ENCODE measurements around the gene COA7.
A peak's percentile ranks its signal among the peaks of the same experiment; 100 is the strongest.

Gene COA7

GRCh38 chr1:52702886-52703787 lies 5.0 kb upstream of the COA7 start (continued):
- TF ChIP-seq PATZ1 (tag by site-specific recombination; IDR thresholded peaks at IDR 0.05): peak; percentile 89
- peak; percentile 92 for TF ChIP-seq ZNF2 (tag by site-specific recombination; IDR thresholded peaks at IDR 0.05)
- peak; percentile 90 for TF ChIP-seq SCRT2 (tag by site-specific recombination; IDR thresholded peaks at IDR 0.05)
- TF ChIP-seq ZNF416 (tag by site-specific recombination; IDR thresholded peaks at IDR 0.05): no peak
- peak; percentile 95 for TF ChIP-seq HIC1 (tag by site-specific recombination; IDR thresholded peaks at IDR 0.05)
- TF ChIP-seq ZNF391 (tag by site-specific recombination; IDR thresholded peaks at IDR 0.05; ENCODE audit: borderline replicate concordance, low read depth): peak; percentile 65; the same call in 1 of the 2 replicates
- TF ChIP-seq ZNF645 (tag by site-specific recombination; IDR thresholded peaks at IDR 0.05): no peak
- TF ChIP-seq ZBTB21 (tag by site-specific recombination; IDR thresholded peaks at IDR 0.05): peak; percentile 38
- peak; percentile 95 for TF ChIP-seq ZBTB17 (tag by site-specific recombination; IDR thresholded peaks at IDR 0.05)
- peak; percentile 69; the same call in 1 of the 2 replicates for TF ChIP-seq KLF16 (tag by site-specific recombination; IDR thresholded peaks at IDR 0.05)
- no peak for TF ChIP-seq ZFHX2 (tag by site-specific recombination; conservative IDR thresholded peaks at IDR 0.05)
- TF ChIP-seq ZNF555 (tag by site-specific recombination; conservative IDR thresholded peaks at IDR 0.05): no peak
- peak; percentile 26; the same call in 1 of the 2 replicates for TF ChIP-seq ZNF558 (tag by site-specific recombination; IDR thresholded peaks at IDR 0.05)
- TF ChIP-seq ZBTB44 (tag by site-specific recombination; IDR thresholded peaks at IDR 0.05): peak; percentile 87
- peak; percentile 93 for TF ChIP-seq ZEB2 (tag by site-specific recombination; IDR thresholded peaks at IDR 0.05)
- no peak for TF ChIP-seq ZNF350 (tag by site-specific recombination; IDR thresholded peaks at IDR 0.05)
- TF ChIP-seq WT1 (tag by site-specific recombination; IDR thresholded peaks at IDR 0.05): peak; percentile 25; the same call in 1 of the 2 replicates
- no peak for TF ChIP-seq BCL6B (tag by site-specific recombination; IDR thresholded peaks at IDR 0.05)
- peak; percentile 88 for TF ChIP-seq ZNF600 (tag by site-specific recombination; IDR thresholded peaks at IDR 0.05)
- TF ChIP-seq ZNF394 (tag by site-specific recombination; IDR thresholded peaks at IDR 0.05; ENCODE audit: borderline replicate concordance): peak; percentile 56; the same call in 1 of the 2 replicates
- peak; percentile 99 for TF ChIP-seq ZNF335 (tag by site-specific recombination; conservative IDR thresholded peaks at IDR 0.05)
- TF ChIP-seq ATF2 (tag by site-specific recombination; IDR thresholded peaks at IDR 0.05; ENCODE audit: low read depth): peak; percentile 75
- TF ChIP-seq REPIN1 (tag by site-specific recombination; IDR thresholded peaks at IDR 0.05; ENCODE audit: low read depth): peak; percentile 88; the same call in 1 of the 2 replicates
- peak; percentile 53; the same call in 1 of the 2 replicates for TF ChIP-seq ZSCAN5A (tag by site-specific recombination; IDR thresholded peaks at IDR 0.05)
- peak; percentile 95 for TF ChIP-seq SP2 (tag by site-specific recombination; IDR thresholded peaks at IDR 0.05)
- TF ChIP-seq PBX3 (CRISPR knock-in tag; IDR thresholded peaks at IDR 0.05): no peak
